NCI-H82 treated with DMSO at 0.1 percent for 48 hours (cell line): Measurements from ENCODE around the gene BTBD1.
"Not testable (repeated sequence)": the region's sequence is repeated elsewhere in the genome, so short reads cannot be mapped to it uniquely, and the experiment has no call there.

Experiments
- DNase-seq: peaks from one replicate; lab custom pipeline; 2025; ENCODE audit not compliant: unreplicated experiment; lab: John Stamatoyannopoulos, UW

Gene BTBD1

GRCh38 chr15:83094583-83094982 is 27.5 kb upstream of the BTBD1 start:
- no peak for DNase-seq

GRCh38 chr15:83092309-83092976 is 25.4 kb upstream of the BTBD1 start:
- DNase-seq, result no peak

GRCh38 chr15:83091965-83092308 is 24.9 kb upstream of the BTBD1 start:
- DNase-seq, result not testable (repeated sequence)

GRCh38 chr15:83090465-83090864 is 23.4 kb upstream of the BTBD1 start:
- no peak for DNase-seq

GRCh38 chr15:83088876-83089275 is 21.8 kb upstream of the BTBD1 start:
- DNase-seq, result no peak

- no peak for DNase-seq
Observed at GRCh38 chr15:83087576-83087975, 20.5 kb upstream of the BTBD1 start.

GRCh38 chr15:83085864-83086552 is 19.0 kb upstream of the BTBD1 start:
- DNase-seq, result not testable (repeated sequence)

- DNase-seq, result not testable (repeated sequence)
Observed at GRCh38 chr15:83085461-83085860, 18.4 kb upstream of the BTBD1 start.

GRCh38 chr15:83082730-83083386 is 15.8 kb upstream of the BTBD1 start:
- DNase-seq, result no peak

- no peak for DNase-seq
Observed at GRCh38 chr15:83081256-83082014, 14.4 kb upstream of the BTBD1 start.

- no peak for DNase-seq
Observed at GRCh38 chr15:83078712-83079111, 11.7 kb upstream of the BTBD1 start.

GRCh38 chr15:83077491-83078230 is 10.6 kb upstream of the BTBD1 start:
- DNase-seq, result no peak

GRCh38 chr15:83069211-83069642 is 2.2 kb upstream of the BTBD1 start:
- DNase-seq, result not testable (repeated sequence)

- no peak for DNase-seq
Observed at GRCh38 chr15:83068054-83068453, 1.0 kb upstream of the BTBD1 start.

- DNase-seq, result no peak
Observed at GRCh38 chr15:83067638-83067962, 548 bp upstream of the BTBD1 start.

- DNase-seq, result no peak
Observed at GRCh38 chr15:83066034-83066733, 868 bp downstream of the BTBD1 start.

GRCh38 chr15:83065431-83065830 is 1.6 kb downstream of the BTBD1 start:
- no peak for DNase-seq

- no peak for DNase-seq
Observed at GRCh38 chr15:83064859-83065258, 2.2 kb downstream of the BTBD1 start.

GRCh38 chr15:83063551-83063950 is 3.5 kb downstream of the BTBD1 start:
- DNase-seq, result no peak

GRCh38 chr15:83062768-83063180 is 4.3 kb downstream of the BTBD1 start:
- no peak for DNase-seq
